GM18909 (cell line): ENCODE data around the gene SNX13.
"Not testable (repeated sequence)": the region's sequence is repeated elsewhere in the genome, so short reads cannot be mapped to it uniquely, and the experiment has no call there.

Experiments used
- ATAC-seq: cut with Tn5 transposase; IDR thresholded peaks from one replicate; pipeline ENCODE4 v1.9.1; 2021; ENCODE audit warnings: mild to moderate bottlenecking; ENCODE audit not compliant: unreplicated experiment, poor library complexity

The SNX13 gene

DNA sequence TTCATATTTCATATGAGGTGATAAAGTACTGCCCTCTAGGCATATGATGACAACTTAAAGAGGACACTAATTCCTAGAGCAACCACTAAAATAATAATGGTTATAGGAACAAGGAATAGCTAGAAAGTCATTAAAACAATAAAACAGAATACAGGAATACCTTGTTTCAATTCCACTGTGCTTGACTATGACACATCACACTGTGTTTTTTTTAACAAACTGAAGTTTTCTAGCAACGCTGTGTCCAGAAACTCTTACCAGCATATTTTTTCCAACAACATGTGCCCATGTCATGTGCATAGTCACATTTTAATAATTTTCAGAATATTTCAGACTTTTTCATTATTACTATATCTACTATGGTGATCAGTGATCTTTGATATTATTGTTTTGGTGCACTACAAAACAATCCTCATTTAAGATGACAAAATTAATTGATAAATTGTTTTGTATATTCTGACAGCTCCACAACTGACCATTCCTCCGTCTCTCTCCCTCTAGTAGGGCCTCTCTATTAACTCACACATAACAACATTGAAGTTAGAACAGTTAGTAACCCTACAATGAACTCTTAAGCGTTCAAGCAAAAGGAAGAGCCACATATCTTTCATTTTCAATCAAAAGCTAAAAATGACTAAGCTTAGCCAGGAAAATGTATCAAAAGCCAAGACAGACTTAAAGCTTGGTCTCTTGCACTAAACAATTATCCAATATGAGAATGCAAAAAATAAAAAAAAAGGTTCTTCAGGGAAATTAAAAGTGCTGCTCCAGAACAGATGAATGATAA lies 85.8 kb downstream of the SNX13 start:
- ATAC-seq, result no peak

DNA sequence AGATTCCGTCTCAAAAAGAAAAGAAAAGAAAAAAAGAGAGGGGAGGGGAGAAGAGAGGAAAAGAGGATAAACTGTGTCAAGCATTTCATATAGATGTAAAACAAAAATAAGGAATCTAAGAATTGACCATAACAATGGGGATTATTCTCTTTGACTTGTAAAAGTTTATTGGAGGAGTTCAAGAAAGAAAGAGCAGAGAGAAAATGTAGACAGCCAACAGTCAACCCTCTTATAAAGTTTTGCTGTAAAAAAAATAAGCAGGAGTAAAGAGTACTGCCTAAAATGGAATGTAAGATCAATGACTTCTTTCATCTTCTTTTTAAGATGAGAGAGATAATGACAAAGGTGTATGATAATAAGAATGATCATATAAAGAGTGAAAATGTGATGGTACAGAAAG lies 87.9 kb downstream of the SNX13 start:
- ATAC-seq, result no peak

DNA sequence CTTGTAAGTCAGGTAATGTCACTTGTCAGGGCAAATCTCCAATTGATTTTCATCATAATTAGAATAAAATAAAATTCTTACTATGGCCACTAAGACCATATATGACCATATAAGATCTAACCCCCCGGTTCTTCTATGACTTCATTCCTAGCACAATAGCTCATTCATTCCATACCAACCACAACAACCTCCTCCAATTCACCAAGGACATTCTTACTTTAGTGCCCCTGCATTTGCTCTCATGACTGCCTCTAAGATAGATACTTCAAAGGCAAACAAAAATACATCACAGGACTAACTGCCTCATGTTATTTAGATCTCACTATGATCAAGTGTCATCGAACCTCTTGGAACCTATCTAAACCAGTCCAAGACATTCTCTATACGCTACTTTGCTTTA lies 90.8 kb downstream of the SNX13 start:
- no peak for ATAC-seq

DNA sequence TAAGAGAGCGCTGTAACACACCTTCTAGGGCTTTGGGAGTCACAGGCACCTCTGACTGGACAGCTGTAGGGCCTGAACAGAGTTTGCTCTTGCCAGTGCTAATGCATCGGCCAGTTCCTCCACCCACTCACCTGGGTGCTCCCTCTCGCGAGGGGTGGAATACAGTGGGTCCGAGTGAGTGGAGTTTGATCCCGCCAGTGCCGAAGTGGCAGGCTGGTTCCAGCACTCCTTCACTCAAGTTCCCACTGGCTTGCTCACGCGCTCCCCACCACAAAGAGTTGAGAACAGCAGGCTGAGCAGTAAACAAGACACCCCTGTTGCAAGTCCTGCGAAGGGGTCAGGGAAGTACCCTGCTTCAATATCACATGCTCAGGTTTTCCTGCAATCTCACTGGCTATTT lies 91.8 kb downstream of the SNX13 start:
- ATAC-seq, result no peak

DNA sequence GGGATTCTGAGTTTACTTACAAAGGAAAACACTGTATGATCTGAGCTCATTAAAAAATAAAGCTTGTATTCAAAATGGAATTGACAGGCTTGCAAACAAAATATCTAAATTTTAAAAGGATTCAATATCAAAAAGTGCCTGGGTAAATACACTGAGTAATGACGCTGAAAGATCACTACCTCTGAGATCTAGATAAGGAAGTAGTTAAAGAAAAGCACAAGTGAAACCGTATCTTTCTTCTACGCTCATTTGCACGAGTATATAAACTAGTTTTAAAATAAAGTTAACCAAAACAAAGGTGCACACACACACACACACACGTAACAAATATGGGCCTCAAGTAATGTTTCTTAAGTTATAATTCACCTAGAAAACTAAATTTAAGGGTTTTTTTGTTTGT lies 93.4 kb downstream of the SNX13 start:
- no peak for ATAC-seq

DNA sequence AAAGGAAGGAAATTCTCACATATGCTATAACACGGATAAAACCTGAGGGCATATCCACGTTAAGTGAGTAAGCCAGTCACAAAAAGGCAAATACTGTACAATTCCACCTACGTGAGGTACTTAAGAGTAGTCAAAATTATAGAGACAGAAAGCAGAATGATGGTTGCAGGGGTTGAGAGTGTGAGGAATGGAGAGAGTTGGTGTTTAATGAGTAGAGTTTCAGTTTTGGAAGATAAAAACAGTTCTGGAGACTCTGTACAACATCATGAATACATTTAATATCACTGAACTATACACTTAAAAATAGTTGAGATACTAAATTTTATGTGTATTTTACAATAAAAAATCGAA lies 95.1 kb downstream of the SNX13 start:
- ATAC-seq, result no peak

DNA sequence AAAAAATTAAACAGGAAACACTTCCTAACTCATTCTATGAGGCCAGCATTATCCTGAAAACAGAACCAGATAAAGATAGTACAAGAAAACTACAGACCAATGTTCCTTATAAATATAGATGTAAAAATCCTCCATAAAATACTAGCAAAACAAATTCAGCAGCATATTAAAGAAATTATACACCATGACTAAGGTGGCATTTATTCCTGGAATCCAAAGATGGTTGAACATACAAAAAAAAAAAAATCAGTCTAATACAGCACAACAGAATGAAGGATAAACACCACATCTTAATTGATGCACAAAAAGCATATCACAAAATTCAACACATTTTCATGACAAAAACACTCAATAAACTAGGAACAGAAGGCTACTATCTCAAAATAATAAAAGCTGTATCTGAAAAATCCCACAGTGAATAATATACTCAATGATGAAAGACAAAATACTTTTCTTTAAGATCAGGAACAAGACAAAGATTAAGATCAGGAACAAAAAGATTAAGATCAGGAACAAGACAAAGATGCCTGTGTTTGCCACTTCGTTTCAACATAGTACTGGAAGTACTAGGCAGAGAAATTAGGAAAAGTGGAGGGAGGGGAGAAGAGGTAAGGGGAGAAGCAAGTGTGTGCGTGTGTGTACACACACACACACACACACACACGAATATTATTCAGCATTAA lies 95.6 kb downstream of the SNX13 start:
- no peak for ATAC-seq

DNA sequence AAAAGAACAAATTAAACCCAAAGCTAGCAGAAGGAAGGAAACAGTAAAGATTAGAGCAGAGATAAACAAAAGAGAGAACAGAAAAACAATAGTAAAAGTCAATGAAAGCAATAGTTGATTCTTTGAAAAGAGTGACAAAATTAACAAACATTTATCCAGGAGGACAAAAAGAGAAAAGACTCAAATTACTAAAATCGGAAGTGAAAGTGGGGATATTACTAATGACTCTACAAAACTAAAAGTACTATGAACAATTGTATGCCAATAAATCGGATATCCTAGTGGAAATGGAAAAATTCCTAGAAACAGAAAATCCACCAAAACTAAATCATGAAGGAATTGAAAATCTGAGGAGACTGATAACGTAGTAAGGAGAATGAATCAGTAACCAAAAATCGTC lies 96.3 kb downstream of the SNX13 start:
- ATAC-seq, result no peak

DNA sequence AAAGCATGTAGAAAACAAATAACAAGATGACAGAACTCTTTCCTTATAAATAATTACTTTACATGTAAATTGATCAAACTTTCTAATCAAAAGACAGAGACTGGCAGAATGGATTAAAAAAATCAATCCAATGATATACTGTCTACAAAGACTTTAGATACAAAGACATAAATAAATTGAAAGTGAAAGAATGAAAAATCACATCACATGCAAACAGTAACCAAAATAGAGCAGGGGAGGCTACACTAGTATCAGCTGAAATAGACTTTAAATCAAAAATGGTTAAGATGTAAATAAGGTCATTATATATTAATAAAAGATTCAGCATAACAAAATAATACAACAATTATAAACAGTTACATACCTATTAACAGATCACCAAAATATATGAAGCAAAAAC lies 97.3 kb downstream of the SNX13 start:
- no peak for ATAC-seq

DNA sequence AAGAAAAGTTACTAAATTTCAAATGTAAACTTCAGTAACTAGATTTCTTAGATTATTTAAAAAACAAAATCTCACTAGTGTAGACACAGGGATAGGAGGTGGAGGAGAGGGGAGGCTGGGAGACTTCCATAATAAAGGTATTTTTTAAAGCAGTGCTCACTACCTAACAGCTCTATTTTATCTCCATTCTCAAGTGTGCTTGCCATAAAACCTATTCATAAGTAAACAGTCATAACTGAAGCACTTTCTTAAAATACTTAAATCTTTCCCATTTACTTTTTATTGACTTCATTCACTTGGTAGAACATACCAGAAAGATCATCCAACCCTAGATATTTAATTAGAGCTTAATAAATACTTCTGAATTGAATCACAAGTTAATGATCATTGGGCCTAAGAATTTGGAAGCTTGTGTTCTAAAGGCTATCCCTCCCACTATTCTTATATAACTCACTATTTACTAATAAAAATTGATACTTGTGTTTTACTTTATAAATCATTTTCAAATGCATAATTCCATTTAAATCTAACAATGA lies 107.4 kb downstream of the SNX13 start:
- no peak for ATAC-seq

DNA sequence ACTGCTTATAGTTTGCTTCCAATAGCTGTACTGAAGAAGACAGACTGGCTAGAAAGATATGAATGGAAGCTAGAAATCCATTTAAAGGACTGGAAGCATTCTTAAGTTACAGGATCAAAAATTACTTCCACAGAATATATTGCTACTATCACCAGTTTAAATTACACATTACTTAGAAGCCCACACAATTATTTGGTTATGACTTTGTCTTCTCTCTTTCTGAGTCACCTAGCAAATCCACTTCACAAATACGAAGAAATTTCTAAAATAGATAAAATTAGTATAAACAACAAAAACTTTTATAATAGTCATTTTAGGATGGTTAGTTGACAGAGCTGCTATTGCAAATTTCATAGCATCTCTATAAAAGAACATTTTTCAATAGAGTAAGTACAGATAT lies 108.1 kb downstream of the SNX13 start:
- ATAC-seq, result no peak

DNA sequence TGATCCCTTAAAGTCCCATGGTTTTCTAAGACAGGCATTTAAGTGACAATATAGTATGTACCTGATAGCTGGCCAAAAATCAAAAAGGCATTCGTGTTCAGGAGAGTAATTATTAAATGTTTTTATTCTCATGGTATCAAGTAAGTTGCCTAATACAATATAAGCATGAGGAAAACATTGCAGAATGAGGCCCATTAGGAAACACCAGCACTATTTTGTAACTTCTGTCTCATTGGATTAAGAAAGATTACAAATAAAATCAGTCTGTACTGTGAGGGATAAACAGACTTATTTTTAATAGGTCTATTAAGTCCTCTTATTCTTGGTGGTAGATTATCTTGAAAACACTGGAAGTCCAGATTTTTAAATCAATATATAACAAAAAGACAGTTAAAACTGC lies 110.1 kb downstream of the SNX13 start:
- ATAC-seq, result no peak

DNA sequence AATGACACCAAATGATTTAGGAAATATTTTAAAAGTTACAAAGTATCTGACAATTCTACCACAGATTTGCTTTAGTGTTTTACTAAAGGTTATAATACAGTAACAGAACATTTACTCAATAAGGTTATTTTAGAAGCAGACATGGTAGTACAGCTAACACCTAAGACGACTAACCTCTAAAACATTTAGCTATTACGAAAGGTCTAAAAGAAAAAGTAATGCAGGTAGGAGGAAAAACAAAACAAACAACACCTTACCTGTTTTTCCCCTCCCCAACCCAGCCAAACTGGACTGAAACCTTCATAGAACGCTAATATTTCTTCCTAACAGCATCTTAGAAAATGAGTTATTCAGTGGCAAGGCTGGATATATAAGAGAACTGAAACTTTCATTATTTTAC lies 111.3 kb downstream of the SNX13 start:
- no peak for ATAC-seq

DNA sequence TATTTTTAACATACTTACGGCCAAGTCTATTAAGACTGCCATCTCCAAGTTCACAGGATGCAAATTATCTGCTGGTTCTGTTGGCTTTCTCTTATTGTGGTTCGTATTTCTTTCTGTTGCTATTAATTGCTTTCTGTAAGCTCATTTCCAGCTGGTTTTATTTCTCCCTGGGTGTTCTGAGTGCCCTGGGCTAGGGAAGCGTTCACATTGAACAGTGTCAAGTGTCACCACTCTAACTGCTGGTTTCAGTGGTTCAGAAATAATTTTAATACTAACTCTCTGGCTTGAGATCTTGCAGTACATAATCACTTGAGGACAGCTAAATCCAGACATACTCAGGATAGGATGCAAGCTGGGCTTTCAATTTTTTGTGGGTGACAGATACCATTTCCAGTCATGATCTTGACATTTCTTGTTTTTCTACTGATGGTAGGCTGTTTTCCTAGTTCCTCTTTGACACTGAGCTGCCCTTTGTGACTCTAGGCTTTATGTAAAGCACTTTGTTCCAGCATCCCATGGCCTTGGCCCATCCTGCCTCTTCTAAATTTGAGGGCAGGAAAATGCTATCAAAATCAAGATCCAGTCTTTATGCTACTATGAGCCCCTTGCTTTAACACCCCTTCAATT lies 117.6 kb downstream of the SNX13 start:
- no peak for ATAC-seq

DNA sequence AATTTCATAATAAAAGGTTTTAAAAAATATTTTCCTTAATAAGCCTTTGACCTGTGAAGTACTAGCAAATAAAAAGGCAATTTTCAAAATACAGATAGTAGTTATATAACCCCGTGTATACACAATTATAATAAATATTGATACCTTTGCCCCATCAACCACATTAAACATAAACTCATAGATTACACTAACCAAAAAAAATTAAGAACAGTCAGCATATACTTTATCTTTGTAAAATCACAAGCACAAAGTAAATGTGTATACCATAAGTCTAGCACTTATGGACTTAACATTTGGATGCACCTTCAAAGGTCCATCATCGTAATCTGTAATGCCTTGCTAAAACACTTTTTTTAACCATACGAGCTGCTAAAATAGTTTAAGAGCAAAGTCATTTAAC lies 123.4 kb downstream of the SNX13 start:
- ATAC-seq, result no peak

DNA sequence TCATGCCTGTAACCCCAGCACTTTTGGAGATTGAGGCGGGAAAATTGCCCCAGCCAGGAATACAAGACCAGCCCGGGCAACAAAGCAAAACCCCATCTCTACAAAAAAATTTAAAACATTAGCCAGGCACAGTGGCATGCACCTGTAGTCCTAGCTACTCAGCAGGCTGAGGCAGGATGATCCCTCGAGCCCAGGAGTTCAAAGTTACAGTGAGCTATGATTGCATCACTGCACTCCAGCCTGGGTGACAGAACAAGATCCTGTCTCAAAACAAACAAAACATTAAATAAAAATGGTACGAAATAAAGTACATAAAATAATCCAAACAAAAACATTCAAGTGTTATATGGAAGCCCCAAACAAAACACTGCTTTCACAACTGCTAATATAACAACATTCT lies 125.0 kb downstream of the SNX13 start:
- no peak for ATAC-seq

DNA sequence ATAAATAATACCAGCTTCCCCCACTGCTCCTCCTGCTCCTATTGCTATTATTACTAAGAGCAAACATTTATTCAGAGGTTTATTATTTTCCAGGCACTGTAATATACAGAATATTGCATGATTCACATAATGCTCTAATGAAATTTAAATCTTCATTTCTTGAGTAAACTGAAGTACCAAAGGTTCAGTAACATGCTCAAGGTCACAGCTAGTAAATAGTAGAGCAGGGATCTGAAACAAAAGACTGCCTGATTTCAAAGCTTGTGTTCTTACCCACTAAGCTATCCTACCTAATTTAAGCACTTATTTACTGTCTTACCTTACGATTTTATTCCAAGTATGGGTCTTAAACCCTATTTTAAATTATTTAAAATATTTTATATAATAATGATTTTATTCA lies 126.2 kb downstream of the SNX13 start:
- no peak for ATAC-seq

DNA sequence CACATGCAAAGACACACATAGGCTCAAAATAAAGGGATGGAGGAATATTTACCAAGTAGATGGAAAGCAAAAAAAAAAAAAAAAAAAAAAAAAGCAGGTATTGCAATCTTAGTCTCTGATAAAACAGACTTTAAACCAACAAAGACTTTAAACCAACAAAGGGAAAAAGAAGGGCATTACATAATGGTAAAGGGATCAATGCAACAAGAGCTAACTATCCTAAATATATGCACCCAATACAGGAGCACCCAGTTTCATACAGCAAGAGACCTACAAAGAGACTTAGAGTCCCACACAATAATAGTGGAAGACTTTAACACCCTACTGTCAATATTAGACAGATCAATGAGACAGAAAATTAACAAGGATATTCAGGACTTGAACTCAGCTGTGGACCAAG lies 131.1 kb downstream of the SNX13 start:
- not testable (repeated sequence) for ATAC-seq

DNA sequence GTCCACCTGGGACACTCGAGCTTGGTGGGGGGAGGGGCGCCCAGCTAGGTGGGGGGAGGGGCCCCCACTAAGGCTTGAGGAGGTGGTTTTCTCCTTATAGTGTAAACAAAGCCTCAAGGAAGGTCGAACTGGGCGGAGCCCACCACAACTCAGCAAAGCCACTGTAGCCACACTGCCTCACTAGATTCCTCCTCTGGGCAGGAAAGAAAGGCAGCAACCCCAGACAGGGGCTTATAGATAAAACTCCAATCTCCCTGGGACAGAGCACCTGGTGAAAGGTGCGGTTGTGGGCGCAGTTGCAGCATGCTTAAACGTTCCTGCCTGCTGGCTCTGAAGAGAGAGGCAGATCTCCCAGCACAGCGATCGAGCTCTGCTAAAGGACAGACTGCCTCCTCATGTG lies 133.1 kb downstream of the SNX13 start:
- ATAC-seq, result no peak

DNA sequence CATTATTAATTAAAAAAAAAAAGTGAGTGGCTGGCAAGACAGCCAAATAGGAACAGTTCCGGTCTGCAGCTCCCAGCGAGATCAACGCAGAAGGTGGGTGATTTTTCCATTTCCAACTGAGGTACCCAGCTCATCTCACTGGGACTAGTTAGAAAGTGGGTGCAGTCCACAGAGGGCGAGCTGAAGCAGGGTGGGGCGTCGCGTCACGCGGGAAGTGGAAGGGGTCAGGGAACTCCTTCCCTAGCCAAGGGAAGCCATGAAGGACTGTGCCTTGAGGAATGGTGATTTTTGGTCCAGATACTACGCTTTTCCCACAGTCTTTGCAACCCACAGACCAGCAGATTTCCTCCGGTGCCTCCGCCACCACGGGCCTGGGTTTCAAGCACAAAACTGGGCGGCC lies 133.7 kb downstream of the SNX13 start:
- no peak for ATAC-seq

DNA sequence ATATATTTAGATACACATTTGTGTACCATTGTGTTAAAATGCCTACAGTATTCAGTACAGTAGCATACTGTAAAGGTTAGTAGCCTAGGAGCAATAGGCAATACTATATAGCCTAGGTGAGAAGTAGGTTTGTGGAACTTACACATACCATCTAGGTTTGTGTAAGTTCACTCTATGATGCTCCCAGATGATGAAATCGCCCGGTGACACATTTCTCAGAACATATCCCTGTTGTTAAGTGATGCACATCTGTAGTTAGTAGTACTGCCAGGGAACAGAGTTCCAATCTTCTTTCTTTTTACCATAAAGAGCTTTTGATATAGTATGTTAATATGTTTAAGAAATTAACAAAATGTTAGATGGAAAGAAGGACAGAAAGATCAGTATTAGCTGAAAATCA lies 138.2 kb downstream of the SNX13 start:
- no peak for ATAC-seq
